GM18499 (cell line): ENCODE data around the gene ZP2.
"Not testable (repeated sequence)": the region's sequence is repeated elsewhere in the genome, so short reads cannot be mapped to it uniquely, and the experiment has no call there.

Source experiments
- ATAC-seq: cut with Tn5 transposase; IDR thresholded peaks from one replicate; pipeline ENCODE4 v1.9.1; 2021; ENCODE audit warnings: moderate number of reproducible peaks; ENCODE audit not compliant: insufficient read depth, unreplicated experiment

Gene ZP2

DNA sequence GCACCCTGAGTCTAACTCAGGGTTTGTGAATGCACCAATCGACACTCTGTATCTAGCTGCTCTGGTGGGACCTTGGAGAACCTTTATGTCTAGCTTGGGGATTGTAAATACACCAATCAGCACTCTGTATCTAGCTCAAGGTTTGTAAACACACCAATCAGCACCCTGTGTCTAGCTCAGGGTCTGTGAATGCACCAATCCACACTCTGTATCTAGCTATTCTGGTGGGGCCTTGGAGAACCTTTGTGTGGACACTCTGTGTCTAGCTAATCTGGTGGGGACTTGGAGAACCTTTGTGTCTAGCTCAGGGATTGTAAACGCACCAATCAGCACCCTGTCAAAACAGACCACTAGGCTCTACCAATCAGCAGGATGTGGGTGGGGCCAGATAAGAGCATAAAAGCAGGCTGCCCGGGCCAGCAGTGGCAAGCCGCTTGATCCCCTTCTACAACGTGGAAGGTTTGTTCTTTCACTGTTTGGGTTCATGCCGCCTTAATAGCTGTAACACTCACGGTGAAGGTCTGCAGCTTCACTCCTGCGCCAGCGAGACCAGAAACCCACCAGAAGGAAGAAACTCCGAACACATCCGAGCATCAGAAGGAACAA is 58.1 kb downstream of the ZP2 start:
- ATAC-seq: not testable (repeated sequence)

DNA sequence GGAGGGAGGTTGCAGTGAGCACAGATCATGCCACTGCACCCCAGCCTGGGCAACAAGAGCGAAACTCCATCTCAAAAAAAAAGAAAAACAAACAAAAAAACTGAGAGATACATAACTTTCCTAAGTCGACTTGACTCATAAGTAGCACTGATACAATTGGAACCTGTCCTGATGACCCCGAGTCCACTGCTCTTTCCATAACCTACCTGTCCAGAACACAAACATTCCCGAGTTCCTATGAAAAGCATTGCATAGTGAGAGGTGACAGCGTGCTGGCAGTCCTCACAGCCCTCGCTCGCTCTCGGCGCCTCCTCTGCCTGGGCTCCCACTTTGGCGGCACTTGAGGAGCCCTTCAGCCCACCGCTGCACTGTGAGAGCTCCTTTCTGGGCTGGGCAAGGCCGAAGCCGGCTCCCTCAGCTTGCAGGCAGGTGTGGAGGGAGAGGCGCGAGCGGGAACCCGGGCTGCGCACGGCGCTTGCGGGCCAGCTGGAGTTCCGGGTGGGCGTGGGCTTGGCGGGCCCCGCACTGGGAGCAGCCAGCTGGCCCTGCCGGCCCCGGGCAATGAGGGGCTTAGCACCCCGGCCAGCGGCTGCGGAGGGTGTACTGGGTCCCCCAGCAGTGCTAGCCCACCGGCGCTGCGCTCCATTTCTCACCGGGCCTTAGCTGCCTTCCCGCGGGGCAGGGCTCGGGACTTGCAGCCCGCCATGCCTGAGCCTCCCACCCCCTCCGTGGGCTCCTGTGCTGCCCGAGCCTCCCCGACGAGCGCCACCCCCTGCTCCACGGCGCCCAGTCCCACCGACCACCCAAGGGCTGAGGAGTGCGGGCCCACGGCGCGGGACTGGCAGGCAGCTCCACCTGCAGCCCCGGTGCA is 59.0 kb downstream of the ZP2 start:
- ATAC-seq: not testable (repeated sequence)

DNA sequence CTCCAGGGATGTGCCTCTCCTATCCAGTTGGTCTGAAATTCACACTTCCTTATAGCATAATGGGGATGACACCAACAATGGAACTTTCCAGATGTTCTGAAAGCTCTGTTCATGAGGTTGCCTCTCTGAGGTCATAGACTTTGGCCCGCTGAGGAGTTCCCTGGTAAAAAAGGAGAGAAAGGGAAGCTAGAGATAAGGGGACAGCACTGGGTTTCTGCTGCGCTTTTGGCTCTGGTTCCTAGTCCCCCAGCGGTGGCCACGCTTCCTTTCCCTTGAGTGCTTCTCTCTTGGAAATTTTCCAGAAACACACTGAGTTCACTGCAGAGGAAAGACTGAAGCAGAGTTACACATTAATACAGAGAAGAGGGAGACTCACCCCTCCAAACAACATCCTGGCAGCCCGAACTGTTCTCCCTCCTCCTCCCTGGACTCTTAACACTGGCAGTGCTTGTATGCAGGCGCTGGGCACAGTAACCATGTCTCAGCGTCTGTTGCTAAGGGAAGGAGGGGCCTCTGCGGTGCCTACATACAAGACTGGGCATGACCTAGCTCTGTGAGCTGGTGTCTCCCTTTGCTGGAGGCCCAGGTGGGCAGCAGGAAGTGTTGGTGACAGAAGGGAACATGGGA is 60.9 kb downstream of the ZP2 start, which contains the start of gene DNAH3:
DNAH3 (minus strand) TSS at position 472 of the 627 bp plus-strand sequence. CDS start 527 bp downstream, outside the sequence.
- no peak for ATAC-seq
